Fibroblast of peridontal ligament (primary cell): ENCODE measurements around the gene CFAP157.
A peak's percentile ranks its signal among the peaks of the same experiment; 100 is the strongest.
"Not testable (repeated sequence)": the region's sequence is repeated elsewhere in the genome, so short reads cannot be mapped to it uniquely, and the experiment has no call there.

ENCODE experiments used
- DNase-seq: peaks from one replicate; pipeline ENCODE4 v3.0.0-alpha.2; 2010; ENCODE audit errors: extremely low read depth

The CFAP157 gene

DNA sequence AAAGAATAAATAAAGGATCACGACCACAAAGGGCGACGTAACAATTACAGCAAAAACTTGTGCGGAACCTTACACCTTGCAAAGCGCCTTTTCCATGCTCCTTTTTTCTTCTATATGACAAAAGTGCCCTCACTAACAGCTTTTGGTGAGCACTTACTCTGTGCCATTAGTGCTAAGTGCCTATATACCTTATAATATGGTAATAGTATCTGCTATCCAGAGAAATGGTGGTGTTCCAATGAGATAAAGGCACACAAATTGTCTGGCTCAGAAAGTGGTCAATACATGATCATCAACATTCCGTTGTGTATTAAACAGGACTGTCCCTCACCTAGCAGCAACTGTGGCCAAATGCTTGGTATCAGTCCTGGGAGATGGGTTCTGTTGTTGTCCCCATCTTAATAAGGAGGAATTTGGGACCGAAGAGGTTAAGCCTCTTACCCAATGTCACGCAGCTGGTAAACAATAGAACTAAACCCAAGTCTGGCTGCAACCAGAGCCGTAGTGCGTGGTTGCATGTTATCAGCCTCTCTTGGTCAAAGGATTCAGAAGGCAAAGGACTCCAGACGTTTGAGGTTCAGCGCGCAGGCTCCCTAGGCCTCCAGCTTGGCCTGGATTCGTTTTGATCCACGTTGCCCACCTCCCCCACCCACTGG, 28.9 kb downstream of the CFAP157 start:
- DNase-seq: peak; percentile 7

DNA sequence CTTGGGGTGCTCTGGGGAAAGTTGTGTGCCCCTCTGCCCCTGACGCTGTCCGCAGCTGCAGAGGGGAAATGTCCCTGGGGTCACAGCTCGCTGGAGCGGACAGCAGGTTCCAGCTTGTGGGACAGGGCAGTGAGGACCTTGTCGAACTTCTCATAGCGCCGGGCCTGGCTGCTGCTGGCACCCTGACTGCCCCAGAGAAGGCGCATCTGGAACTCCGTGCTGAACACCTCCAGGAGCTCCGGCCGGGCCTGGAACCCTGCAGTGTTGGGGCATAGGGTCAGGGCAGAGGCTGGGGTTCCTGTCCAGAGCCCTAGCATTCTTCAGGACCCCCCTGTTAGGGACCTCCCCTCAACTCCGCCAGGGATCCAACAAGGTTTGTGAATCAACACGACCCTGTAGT, 31.9 kb downstream of the CFAP157 start:
- no peak for DNase-seq

DNA sequence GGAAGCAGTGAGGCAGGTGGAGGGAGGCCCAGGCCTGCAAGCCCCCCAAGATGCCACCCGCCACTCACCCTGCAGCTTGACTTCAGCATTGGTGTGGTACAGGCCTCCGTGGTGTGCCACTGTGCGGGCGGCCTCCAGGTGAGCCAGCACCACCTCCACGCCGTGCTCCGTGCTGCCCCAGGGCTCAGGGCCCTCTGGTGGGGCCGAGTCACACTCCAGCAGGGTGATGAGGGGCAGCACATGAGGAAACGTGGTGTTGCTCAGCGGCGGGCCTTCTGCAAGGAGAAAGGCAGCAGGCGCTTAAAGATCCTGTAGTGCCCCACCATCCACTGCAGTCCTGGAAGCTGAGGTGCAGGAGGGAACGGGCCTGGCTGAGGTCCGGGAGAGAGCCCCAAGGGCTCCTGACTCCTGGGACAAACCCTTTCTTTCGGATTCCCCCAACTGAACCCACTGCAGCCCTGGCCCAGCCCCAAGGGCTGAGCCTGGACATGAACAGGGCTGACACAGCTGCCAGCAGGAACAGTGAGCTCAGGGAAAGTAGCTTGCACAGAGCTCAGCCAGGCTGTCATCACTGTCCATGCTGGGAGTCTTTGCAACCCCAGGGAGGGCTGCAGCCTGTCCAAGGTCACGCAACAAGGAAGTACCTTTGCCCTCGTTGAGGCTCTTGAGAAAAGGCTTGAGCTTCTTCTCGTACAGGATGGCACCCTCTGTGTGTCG, 33.0 kb downstream of the CFAP157 start:
- no peak for DNase-seq

DNA sequence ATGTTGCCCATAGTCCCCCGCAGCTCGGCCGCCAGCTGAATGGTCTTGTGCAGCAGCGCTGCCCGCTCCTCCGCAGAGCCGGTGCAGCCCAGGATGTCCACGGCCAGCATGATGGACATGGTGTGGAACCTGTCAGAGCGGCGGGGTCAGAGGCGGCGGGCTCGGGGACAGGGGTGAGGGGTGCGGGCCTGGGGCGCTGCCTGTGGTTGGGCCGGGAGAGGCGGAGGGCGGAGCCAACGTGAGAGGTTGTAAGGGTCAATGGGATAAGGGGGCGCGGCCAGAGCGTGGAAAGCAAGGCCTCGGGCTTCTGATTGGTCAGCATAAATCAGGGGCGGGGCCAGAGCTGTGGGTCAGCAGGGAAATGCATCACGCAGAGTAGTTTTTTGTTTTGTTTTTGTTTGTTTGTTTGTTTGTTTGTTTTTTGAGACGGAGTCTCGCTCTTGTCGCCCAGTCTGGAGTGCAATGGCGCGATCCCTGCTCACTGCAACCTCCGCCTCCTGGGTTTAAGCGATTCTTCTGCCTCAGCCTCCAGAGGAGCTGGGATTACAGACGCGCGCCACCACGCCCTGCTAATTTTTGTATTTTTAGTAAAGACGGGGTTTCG, 35.1 kb downstream of the CFAP157 start:
- no peak for DNase-seq

DNA sequence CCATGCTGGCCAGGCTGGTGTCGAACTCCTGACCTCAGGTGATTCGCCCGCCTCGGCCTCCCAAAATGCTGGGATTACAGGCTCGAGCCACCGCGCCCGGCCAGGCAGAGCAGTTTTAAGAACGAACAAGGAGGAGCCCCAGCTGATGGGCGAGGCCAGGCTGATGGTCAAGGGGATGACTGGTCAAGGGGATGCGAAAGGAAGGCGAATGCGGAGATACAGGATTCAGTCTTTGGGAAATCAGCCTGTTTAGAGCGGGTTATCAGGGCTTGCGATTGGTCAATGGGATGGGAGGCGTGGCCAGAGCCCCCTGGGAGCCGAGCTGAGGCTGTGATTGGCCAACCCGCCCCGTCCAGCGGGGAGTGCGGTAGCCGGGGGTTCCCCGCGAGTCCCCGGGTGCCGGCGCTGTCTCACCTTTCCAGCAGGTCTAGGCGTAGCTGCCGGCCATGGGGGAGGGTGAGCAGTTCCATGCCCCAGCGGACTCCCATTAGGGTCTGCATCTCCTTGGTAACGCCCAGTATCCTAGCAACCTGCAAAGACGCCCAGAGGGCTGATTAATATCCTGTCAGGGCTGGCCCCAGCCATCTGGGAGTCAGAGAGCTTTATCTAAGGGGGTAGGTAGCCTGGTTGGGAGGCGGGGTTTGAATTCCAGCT, 35.8 kb downstream of the CFAP157 start:
- DNase-seq: no peak

DNA sequence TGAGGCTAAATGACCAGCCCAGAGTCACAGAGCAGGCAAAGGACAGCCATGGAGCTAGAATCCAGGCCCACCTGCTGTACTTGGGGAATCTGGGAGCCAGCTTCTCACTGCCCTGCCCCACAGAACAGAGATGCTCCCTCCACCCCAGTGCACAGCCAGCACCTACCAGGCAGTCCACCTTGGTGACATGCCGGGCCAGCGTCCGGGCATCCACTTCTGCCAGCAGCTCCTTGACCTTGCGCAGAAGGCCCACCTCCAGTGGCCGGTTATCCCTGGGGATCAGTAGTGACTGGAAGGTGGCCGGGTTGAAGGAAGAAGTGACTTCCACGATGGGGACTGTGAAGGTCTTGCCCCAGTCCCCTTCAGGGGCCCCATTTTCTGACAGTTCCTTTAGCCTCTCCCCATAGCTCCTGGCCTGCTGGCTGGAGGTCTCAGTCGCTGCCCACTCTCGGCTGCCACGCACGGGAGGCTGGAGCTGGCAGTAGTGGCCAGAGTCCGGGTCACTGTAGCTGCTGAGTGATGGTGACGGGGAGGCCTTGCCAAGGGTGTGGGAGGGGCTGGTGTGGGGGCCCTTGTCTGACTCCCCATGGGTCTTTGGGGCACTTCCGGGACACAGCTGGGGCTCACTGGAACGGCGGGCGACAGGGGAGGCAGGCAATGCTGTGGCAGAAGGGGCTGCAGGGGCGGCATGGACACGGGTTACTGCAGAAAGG, 37.8 kb downstream of the CFAP157 start:
- no peak for DNase-seq

DNA sequence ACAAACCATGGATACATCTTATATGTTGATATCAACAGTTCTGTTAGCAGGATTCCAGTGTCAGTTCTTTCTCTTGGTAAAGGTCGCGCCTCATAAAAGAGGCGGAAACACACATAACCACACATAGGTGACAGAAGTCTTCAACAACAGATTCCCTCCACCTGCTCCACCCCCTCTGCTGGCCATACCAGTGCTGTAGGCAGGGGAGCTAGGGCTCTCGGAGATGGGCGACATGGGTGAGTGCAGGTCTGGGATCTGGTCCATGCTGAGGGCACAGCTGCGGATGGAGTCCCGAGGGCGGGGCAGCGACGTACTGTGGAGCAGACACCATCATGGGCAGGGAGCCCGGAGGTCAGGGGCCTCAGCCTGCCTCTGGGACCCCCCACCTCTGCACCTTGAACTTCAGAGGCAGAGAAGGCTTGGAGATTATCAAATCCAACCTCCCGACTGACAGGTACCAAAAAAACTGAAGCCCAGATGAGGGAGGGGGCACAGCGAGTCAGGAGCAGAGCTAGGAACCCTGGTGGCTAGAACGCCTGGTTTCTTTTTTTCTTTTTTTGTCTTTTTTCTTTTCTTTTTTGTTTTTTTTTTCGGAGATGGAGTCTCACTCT, 40.3 kb downstream of the CFAP157 start:
- no peak for DNase-seq

DNA sequence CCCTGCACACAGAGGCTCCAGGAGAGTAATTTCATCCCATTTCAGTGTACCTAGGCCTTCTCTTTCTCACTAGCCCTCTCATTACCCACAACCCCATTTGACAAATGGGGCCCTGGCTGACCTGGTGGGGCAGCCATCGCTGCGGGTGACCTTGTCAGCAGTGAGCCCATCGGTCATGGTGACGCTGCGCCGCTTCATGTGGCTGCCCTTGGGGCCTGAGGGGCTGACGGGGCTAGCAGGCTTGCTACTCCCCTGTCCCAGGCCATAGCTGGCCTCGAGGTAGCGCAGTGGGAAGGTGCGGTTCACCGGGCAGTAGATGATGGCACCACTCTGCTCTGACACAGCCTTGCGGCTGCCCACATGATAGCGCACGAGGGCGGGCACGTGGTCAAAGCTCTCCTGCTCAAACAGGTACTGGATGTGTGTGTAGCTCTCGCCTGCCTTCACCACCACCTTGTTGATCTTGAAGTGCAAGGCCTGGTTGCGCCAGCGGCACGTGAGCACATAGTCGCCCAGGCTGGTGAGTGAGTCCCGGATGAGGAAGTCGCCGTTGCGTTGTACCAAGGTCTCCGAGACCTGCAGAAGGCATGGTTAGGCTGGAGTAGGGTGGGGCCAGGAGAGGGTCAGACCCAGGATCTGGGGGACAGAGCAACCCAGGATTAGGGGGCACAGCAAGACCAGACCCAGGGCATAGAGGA, 42.5 kb downstream of the CFAP157 start:
- no peak for DNase-seq

DNA sequence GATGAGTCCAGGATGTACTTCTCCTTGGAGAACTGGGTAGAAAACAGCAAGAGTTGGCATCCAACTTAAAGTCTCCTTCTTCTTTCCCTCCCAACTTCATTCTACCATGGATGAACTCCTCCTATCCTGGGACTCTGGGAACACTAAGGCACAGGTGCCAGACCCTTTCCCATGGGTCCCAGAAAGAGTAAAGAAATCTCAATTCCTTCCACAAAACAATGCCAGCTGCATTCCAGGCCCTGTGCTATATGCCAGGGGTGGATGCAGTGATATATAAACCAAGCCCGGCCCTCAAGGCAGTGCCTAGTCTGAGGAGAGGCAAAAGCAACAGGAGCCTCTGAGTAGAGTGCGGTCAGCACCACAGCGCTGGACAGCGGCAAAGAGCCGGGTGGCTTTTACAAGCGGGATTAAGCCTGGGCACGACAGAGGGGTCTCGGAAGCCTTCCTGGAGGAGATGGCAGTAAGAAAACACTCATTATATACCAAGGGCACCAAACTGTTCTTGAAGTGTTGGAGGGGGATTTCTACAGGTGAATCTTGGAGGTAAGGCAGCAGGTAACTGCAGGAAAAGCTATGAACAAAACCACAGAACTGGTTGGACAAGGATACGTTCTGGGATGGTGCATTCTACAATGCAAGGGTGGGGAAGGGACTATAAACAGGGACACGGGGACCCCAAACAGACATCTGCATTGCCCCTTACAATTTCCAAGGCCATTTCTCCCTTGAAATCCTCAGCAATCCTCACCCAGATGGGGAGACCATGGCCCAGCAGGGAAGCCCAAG, 44.7 kb downstream of the CFAP157 start:
- peak; percentile 21 for DNase-seq

DNA sequence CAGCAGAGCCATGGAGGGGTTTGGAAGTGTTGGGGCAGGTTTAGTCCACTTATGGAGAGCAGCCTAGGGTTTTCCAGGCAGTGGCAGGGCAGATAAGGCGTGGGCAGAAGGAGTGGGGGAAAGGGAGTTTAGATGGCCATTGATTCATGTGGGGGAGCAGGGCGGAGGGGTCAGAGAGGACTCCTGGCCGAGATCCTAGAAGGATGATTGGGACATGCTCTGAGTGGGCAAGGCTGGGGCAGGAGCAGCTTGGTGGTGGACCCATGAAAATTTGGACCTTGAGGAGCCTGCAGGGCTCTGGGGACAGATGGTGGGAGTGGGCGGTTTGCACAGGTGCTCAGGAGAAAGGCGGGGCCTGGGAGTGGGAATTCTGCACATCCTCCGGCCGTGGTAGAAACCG, 46.4 kb downstream of the CFAP157 start:
- no peak for DNase-seq

DNA sequence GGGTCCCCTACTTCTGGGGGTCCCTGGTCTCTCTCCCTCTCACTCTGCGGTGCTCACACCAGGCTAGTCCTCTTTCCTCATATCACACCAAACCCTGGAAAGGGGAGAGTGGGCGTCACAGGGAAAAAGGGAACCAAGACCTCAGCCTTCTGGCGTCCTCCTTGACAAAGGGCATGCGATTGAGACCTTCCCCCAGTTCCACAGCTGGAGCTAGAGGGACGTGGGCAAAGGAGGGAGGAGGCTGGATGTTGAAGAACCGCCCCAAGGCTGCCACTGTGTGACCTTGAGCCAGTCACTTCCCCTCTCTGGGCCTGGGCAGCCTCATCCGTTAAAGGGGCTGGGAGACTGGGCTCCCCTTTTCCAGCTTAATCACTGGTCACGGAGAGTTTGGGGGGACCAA, 46.8 kb downstream of the CFAP157 start:
- no peak for DNase-seq

DNA sequence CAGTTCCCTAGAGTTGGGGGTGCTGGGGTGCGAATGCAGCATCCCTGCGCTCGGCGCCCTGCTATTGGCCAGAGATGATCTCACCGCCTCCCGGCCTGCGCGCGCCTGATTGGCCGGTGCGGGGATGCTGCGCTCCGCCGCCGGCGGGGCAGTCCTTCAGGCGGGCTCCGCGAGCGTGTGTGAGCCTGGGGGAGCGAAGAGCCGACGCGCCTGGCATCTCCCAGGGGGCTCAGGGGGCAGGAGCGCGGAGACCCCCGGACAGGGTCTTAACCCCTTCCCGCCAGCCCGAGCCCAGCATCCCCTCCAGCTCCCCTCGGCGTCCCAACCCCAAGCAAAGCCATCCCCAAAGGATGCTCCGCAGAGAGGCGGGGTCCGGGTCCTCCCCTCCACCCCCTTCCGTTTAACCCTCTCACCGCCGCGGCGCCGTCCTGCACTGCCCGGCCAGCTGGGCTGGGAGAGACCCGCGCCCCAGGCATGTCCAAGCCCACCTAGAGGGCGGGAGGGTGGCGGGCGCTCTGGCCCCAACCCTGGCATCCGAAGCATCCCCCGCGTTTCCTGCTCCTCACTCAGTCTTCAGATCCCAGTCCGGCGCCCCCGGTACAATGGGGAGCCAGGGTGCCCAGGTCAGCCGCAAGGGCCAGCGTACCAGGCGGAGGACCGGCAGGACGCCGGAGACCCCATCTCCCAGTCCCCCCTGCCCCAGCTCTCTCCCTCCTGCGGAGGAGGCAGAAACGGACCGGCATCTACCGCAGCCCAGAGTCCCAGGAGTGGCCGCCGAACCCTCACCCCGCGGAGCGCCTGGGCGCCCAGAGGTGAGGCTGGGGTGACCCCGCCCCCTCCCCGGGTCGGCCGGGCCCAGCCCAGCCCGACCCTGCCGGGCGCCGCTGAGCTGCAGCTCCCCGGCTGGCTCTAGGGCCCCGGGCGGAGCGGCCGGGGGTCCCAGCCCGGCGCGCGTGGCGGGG, 47.6 kb downstream of the CFAP157 start:
- no peak for DNase-seq

DNA sequence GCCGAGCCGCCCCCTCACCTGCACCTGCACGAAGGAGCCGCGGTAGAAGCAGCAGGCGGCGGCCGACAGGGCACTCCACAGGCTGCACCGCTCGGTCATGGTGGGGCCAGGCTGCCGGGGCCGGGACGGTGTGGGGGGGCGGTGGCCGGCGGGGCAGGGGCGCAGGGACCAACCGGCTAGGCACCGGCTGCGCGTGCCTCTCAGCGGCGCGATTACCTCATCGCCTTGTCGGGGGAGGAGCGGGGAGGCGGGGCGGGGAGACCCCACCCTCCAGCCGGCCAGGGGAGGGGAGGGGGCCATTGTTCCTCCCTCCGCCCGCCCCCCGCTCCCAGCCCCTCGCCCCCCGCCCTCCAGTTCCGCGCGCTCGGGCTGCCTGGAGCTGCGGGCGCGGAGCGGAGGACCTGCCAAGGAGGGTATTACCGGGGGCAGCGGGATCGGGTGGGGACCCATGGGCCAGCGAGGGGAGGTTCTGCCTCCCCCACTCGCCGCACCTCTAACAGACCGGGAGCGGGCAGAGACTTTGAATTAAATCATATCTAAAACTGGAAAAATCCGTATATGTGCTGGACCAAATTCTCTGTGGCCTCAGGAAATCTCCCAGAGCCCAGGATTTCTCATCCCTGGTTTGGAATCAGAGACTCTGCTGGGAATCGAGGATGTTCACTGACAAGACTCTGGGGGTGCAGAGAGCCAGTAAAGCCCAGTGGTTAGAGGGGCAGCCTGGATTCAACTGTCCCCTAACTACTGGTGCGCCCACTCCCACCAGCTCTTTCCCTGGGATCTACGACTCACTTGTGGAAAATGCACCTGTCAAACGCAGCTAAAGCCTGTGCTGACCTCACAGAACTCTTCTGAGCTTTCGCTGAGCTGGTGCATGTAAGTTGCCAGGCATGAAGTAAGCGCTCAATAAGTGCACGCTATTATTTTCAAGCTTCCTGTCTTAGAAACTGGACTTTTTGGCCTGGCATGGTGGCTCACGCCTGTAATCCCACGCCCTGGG, 48.6 kb downstream of the CFAP157 start:
- no peak for DNase-seq

DNA sequence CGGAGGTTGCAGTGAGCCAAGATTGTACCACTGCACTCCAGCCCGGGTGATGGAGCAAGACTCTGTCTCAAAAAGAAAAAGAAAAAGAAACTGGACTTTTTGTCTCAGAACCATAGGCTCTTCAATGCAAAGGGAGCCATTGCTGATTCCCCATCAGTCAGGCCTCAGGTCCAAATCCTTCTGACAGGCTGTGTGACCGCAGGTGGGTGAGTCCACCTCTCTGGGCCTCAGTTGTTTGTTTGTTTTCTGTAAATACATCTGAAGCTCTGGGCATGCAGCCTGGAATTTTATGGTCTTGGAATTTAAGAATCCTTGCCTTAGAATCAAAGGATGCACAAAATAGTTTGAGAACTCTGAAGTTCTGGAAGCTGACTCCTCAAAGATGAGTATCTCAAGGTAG, 49.4 kb downstream of the CFAP157 start:
- no peak for DNase-seq

DNA sequence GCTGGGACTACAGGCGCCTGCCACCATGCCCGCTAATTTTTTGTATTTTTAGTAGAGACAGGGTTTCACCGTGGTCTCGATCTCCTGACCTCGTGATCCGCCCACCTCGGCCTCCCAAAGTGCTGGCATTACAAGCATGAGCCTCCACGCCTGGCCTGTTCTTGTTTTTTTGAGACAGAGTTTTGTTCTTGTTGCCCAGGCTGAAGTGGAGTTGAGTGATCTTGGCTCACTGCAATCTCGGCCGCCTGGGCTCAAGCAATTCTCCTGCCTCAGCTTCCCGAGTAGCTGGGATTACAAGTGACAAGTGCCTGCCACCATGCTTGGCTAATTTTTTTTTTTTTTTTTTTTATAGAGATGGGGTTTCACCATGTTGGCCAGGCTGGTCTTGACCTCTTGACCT, 50.0 kb downstream of the CFAP157 start:
- not testable (repeated sequence) for DNase-seq

DNA sequence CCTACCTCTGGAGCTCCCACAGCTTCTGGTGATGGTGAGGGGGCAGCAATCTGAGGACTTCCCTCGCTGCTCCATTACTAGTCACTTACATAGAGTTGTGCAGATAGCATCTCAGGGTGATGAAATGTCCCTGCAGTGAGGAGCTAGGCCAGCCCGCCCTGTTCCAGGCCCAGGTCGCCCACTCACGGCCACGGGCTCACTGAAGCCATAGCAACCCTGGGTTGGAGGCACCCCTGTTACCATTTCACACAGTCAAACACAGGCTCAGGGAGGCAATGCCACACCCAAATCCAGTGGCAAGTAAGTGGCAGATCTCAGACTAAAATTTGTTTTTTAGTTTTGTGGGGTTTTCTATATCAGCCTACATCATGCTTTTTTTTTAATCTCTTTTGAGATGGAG, 52.1 kb downstream of the CFAP157 start:
- no peak for DNase-seq

DNA sequence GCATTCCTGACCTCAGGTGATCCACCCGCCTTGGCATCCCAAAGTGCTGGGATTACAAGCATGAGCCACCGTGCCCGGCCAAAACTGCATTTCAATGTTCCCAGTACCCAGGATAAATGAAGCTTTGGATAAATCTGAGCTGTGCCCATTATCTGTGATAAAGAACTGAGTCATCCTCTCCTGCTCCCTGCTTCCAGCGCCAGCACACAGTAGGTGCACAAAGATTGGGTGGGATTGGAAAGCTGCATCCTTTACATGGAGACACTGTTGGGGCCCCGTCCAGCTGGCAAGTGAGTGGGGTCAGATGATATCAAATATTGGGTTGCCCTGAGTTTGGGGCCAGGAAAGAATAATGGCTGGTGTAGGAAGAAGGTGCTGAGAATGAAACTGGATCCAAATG, 54.3 kb downstream of the CFAP157 start:
- no peak for DNase-seq

DNA sequence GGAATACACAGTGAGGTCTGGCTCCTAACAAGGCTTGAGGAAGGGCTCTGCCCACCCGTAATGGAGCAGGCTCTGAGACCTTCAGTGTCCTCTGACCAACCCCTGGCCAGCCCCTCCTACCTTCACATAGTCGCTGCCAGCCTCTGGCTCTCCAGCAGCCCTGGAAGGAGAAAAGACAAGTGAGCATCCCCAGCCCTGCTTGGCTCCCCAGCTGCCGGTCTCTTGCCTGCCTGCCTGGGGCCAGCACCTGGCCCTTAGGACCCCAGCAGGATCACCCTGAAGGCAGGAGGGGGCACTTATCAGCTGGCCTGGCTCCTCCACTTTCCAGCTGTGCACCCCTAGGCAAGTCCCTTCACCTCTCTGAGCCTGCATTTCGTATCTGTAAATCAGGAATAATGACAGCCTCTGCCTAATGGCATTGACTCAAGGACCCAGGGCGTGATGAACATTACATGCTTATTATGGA, 54.7 kb downstream of the CFAP157 start:
- no peak for DNase-seq
